ENCODE measurements around the gene TP53TG3F.
"Not testable (repeated sequence)": the region's sequence is repeated elsewhere in the genome, so short reads cannot be mapped to it uniquely, and the experiment has no call there.

TP53TG3F gene, protein sequence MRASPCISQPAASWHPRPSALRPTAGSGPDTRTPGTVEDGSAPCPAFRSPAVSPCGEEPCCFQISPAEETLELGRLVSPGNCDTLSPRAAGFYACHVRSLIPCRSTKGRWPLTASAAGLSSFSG

DNA sequence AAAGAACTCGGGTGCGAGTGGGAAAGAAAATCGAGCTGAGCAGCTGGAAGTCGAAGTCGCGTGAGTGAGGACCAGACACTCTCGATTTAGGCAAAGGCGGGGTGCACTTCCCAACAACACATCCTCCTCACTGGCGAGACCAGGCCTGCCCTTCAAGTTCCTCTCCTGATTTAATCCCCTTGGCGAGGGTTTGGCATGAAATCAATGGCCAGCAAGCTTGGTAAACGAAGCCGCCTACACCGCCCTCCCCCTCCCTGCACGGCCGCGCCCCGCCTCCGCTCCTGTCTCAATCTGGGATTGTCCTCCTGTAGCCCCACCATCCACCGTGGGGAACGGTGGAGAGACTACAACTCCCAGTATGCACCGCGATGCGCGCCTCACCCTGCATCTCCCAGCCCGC is at the start of gene TP53TG3F:
TSS of gene TP53TG3F (plus strand) at position 301 of the 400 bp plus-strand sequence. CDS start at position 369, 68 bp downstream.
- not testable (repeated sequence) for DNase-seq

DNA sequence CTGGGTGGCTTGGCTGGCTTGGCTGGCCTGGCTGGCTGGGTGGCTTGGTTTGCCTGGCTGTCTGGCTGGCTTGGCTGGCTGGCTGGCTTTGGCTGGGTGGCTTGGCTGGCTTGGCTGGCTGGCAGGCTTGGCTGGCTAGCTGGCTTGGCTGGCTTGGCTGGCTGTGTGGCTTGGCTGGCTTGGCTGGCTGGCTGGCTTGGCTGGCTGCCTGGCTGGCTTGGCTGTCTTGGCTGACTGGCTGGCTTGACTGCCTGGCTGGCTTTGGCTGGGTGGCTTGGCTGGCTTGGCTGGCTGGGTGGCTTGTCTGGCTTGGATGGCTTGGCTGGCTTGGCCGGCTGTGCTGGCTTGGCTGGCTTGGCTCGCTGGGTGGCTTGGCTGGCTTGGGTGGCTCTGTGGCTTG is 32.2 kb downstream of the TP53TG3F start:
- DNase-seq, result not testable (repeated sequence)

DNA sequence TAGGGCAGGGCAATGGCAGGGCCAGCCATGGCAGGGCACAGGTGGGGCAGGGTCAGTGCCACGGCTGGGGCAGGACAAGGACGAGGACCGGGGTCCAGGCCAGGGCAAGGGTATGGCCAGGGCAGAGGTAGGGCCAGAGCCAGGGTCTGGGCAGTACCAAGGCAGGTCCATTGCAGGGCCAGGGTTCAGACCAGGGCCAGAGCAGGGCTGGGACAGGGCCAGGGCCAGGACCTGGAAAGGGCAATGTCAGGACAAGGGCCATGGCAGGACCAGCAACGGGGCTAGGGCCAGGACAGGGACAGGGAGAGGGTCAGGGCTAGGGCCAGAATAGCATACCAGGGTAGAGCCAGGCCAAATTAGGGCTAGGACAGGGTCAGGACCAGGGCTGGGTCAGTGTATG is 47.8 kb downstream of the TP53TG3F start:
- not testable (repeated sequence) for DNase-seq

DNA sequence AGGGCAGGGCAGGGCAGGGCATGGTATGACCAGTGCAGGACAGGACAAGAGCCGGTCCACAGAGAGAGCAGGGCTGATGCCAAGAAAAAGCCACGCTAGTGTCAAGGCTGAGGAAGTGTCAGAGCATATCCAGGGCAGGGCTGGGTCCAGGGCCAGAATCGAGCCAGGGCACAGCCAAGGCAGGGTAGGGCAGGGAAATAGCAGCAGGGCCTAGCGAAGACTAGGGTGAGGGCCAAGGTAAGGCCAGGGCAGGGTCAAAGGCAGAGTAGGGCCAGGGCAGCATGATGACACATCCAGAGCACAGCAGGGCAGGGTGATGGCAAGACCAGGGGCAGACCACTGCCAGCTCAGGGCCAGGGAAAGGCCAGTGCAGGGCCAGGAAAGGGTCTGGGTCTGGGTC is 49.7 kb downstream of the TP53TG3F start:
- DNase-seq, result not testable (repeated sequence)

DNA sequence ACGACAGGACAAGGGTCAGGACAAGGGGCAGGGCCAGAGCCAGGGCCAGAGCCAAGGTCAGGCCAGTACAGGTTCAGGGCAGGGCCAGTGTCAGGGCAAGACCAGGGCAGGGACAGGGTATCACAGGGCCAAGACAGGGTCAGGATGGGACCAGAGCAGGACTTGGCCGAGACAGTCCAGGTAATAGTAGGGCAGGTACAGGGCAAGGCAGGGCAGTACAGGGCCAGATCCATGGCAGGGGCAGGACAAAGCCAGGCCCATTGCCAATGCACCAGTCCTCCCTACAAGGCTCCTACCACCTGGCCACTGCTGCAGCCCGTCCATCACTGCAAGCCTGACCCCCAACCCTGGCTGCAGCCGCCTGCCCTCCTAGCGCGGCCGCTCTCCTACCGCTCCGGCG is 50.5 kb downstream of the TP53TG3F start:
- DNase-seq, result not testable (repeated sequence)
